GM19467 (cell line): ENCODE results near the gene LBP.
"Not testable (repeated sequence)": the region's sequence is repeated elsewhere in the genome, so short reads cannot be mapped to it uniquely, and the experiment has no call there.

ENCODE experiments used
- ATAC-seq: cut with Tn5 transposase; IDR thresholded peaks from one replicate; pipeline ENCODE4 v1.9.1; 2021; ENCODE audit warnings: mild to moderate bottlenecking, moderate library complexity; ENCODE audit not compliant: unreplicated experiment

LBP gene

DNA sequence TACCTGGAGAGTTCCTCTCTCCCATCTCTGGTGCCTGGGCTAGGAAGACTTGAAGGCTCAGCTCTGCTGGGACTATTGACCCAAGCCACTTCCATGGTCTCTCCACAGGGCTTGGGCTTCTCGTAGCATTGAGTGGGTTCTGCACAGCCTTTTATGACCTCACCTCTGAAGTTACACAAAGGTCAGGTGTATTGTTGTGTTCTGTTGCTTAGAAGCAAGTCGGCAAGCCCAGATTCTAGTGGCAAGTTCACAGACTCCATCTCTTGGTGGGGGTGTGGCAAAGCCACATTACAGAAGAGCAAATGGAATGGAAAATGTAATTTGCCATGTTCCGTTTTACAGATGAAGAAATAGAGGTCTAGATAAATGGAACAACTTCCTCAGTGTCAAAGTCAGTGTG is 28.9 kb upstream of the LBP start:
- ATAC-seq, result no peak

DNA sequence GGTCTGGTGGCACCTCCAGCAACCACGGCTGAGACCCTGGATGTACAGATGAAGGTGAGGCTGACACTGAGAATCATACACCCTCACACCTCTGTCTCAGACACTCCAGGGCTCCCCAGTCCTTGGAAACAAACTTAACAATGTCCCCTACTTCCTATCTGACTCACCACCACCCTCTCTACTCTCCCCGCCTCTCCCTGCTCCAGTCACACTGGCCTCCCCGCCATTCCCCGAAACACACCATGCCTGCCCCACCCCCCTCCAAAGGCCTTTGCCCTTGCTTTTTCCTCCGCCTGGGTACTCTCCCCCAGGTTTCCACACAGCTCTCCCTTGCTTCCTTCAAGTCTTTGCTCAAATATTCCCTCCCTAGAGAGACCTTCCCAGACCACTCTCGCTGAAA is 26.1 kb upstream of the LBP start:
- no peak for ATAC-seq

DNA sequence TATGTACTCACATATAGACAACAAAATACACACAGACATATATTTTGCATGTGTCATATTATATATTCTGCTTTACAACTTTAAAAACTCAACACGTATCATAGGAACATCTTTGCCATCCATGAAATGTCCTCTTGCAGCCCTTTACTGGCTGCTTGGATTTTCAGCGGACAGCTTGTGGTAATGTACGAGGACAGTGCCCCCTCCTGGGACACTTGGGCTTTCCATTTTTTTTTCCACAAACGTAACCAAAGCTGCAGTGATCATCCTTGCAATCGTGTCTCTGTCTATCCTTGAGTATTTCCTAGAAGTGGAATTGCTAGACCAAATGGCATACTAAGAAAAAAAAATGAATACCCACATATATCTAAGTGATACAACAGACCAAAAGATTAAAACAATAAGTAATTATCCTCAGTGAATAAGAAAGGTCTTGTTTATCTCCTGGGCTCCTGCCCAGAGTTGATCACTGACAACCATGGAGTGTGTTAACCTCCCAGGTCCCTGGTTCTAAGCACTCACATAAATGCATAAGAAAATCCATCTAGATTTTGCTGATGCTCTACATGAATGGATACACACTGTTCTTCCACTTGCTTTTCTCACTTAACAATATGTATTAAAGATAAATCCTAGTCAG is 24.2 kb upstream of the LBP start:
- no peak for ATAC-seq

DNA sequence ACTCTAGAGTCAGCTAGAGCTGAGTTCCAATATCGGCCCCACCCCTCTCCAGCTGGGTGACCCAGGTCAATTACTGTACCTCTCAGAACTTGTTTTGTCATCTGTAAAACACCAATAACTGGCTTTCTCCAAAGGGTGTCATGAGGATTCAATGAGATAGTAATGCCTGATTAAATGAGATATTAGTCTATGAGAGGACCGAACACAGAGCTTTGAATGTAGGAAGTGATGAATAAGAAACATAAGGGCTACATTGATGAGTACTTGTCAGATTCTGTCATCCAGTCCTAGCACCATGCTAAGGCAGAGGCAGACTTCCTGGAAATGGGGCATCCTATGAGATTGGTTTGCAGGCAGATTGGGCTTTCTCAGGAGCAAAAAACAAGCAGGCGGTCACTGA is 22.1 kb upstream of the LBP start:
- ATAC-seq, result no peak

DNA sequence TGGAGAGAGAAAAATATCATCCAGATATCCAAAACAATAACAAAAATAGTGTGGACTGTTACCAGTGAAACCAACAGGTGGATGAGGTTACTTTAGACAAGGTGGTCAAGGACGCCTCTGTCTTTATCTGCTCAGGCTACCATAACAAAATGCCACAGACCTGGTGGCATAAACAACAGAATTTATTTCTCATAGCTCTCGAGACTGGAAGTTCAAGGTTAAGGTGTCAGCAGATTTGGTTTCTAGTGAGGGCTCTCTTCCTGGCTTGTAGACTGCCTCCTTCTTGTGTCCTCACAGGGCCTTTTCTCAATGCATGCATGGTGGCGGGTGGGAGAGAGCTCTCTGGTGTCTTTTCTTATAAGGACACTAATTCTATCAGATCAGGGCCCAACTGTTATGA is 21.1 kb upstream of the LBP start:
- no peak for ATAC-seq

DNA sequence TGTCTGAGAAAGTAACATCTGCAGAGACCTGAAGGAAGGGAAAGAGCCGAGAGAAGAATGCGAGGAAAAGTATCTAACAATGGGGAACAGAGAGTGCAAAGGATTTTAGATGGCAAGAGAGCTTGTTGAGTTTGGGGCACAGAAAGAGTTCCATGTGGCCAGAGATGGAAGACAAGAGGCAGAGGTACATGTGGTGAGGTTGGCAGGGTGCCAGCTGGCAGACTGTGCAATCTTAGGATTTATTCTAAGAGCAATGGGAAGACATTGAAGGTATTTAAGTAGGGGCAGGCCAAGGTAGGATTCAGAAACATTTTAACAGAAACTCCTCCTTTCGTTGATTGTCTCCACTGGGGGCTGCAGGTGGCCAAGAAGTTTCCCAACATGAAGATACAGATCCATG is 20.4 kb upstream of the LBP start:
- ATAC-seq, result no peak

DNA sequence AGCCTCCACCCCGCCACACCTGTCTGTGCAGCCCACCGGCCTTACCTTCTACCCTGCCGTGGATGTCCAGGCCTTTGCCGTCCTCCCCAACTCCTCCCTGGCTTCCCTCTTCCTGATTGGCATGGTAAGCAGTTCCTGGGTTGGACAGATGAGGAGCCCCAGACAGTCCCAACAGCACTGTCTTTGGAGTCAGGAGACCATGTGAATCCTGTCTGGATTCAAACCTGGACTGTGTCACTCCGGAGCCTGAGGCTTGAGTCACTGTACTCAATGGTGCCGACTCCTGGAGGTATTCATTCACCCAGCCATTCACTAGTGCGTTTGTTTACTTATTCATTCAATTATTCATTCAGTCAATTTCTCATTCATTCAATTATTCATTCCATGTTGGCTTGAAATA is 20.0 kb upstream of the LBP start:
- ATAC-seq, result no peak

DNA sequence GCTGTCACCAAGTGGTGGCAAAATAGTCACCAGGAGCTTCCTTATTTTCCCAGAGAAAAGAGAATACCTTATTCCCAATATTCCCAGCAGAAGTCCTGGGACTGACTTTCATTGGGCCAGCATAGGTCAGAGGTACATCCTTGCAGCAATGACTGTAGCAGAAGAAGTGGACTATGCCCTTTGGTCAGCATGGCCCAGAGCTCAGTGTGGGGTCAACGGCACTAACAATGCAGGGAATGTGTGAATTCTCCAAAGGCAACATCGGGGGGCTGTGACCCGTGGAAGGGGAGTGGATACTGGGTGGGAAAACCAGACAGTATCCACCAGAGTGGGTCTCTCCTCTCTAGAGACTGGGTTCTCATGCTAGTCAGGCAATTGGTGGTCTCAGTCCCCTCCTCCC is 15.6 kb upstream of the LBP start:
- ATAC-seq, result no peak

DNA sequence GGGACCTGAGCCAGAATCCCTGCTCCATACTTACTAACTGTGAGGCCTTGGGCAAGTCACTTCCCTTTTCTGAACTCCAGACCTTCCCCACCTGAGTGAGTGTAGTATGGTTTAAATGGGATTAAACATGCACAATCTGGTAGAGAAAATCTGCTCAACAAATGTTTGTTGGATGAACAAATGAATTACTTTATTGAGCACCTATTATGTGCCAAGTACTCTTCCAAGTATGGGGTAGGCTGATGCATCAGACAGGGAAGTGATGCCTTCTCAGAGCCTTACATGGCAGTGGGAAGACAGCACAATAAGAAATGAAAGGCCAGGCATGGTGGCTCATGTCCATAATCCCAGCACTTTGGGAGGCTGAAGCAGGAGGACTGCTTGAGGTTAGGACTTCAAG is 15.0 kb upstream of the LBP start:
- ATAC-seq, result no peak

DNA sequence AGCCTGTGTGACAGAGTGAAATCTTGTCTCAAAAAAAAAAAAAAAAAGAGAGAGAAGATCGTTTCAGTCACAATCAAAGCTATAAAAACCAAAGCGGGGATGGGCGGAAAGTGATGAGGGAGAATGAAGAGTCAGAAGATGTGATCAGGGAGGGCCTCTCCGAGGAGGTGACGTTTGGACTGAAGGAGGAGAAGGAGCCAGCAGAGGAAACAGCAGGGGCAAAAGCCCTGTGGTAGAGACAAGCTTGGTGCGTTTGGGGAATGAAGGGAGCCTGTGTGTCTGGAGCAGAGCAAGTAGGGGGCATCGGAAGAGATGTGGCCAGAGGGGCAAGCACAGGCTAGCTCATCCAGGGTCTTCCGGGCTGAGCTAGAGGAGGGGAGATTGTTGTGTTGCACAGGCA is 14.5 kb upstream of the LBP start:
- ATAC-seq, result no peak

DNA sequence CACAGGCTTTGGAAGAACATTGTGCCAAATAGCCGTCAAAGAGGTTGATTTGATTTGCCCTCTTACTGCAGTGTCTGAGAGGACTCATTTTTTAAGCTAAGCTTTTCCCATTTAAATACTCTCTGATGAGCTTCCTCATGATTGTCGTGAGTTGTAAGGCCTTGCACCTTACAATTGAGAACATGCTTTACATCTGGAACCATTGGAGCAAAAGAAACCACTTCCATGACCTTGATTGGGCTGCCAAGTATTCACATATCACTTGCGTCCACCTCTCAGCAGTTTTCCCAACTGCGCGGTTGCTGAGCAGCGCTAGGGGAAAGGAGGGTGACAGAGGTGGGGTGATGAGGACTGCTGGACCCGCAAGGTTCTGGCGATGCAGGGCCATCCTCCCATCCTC is 12.3 kb upstream of the LBP start:
- ATAC-seq, result no peak

DNA sequence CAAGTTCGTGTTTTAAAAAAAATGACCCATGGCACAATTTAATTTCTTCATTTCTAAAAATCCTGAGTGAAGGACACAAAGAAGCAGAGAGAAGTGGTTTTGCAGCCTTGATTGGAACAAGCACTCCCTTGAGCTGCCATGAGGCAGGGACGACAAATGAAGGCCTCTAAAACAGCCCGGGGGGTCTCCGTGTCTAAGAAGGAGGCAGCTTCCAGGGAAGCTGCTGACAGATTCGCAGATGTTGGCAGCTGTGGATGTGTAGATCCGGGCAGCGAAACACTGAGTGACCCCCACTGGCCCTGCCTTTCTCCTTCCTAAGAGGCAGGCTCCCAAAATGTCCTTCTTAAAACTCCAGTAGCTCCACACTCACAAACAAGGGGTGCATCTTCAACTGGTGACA is 9.6 kb upstream of the LBP start:
- ATAC-seq, result no peak

DNA sequence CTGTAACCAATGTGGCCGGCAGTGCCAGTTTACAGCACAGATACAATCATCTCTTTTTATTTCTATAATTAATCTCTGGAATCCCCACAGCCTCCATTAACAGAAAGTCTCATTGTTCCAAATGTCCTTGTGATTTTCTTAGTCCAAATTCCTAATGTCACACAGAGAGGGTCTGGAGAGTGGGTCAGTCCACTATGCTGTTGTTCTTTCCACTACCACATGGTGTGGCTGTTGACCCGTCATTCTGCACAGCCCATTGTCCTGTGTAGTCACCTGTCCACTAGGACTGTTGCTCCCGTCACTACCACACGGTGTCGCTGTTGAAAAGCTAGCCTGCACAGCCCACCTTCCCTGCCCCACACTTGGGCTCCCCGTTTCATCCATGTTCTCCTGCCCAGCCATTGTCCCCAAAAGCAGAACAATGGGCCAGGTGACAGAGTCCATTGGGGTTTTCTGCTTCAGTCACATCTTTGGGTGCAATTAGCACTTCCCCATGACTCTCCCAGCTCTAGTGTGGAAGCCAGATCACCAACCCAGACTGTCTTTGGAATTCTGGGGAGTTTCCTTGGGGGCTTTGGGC is 8.6 kb upstream of the LBP start:
- no peak for ATAC-seq

DNA sequence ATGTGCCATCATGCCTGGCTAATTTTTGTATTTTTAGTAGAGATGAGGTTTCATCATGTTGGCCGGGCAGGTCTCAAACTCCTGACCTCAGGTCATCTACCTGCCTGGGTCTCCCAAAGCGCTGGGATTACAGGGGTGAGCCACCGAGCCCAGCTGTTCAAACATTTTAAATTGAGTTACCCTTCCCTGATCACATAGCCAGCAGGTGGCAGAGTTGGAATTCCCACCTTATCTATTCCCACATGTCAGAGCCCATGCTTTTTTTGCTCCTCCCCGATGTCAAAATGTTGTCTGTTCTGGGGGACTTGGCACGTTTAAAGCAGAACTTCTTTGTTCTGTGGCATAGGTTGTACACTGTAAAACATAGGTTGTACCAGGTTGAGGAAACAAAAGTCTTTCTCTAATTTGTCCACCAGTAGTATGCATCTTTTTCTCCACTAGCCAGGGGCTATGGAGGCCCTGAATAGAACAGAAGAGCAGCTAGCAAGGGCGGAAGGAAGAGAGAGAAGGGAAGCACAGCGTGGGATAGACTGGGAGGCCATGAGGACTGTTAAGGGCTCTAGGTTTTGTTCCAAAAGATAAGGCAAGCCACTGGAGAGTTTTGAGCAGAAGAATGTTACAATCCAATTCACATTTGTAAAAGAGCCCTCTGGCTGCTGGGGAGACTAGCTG is 7.3 kb upstream of the LBP start:
- ATAC-seq, result no peak

DNA sequence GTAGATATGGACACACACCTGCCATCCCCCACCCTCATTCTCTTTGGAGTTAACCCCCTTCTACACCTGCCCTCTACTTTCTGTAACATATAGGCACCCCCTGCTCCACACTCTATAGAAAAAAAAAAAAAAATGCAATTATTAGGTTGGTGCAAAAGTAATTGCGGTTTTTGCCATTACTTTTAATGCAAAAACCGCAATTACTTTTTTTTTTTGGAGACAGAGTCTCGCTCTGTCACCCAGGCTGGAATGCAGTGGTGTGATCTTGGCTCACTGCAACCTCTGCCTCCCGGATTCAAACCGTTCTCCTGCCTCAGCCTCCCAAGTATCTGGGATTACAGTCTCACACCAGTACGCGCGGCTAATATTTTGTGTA is 6.8 kb upstream of the LBP start:
- not testable (repeated sequence) for ATAC-seq

DNA sequence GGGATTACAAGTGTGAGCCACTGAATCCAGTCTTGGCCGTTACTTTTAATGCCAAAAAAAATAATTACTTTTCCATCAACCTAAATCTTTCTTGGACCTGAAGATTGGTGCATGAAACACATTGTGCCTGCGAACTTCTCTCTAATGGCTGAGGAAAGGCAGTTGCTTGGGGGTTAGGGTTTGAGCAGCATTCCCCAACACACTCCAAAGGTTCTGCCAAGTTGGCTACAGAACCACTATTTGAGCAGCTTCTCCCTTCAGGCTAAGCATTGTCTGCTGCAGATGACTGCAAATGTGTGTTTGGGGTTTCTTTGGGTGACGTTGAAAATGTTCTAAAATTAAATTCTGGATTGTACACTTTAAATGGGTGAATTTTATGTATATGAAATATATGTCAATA is 6.3 kb upstream of the LBP start:
- ATAC-seq, result no peak

DNA sequence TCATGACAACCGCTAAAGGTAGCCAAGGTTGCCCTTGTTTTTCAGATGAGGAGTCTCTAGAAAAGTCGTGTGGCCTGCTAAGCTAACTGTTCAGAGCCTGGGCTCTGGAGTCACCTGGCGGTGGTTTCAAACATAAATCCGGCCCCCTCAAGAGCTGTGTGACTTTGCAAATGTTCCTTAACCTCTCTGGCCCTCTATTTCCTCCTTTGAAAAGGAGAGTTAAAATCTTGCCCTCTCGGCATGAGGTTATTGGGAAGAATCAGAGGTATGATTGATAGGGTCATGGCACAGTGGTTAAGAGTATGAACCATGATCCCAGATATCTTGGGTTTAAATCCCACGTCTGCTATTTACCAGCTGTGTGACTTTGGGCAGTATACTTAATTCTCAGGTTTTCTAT is 5.6 kb upstream of the LBP start:
- no peak for ATAC-seq

DNA sequence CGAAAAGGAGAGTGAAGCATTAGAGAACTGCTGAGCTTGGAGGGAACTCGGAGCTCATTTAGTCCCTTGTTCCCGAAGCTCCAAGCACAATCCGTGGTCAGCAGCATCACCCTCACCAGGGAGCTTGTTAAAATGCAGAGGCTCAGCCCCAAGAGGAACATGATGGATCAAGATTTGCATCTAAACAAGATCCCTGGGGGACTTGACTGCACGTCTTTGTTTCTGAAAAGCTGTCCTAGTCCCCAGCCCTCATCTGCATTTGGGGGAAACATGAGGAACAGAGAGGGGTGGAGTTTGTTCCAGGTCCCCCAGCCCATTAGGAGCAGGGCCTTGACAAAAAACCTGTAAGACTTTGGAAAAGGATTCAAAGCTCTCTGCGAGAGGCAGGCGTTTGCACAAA is 4.1 kb upstream of the LBP start:
- no peak for ATAC-seq

DNA sequence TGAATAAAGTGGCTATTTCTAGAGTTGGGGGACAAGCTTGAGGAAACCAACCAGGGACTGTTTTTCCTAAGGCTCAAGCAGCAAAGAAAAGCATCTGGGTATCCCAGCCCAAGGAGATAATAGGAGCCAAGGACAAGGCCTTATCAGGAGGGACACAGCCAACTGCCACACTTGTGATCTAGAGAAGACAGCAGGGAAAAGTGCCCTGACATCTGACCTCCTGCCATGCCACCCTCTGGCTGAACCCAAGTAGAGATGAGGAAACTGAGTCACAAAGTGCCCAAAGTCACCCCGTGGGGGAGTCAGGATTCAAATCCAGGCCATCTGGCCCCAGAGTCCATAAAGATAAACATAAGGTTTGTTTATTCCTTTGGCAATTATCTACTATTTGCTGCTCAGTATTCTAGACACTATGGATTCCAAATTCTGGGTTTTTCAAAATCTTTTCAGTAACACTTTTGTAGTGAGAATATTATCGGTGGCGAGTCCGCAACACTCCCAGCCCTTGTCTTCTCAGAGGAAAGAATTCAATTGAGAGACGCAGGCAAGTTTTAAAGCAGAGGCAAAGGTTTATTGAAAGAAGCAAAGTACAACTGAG is 3.5 kb upstream of the LBP start:
- ATAC-seq, result no peak

DNA sequence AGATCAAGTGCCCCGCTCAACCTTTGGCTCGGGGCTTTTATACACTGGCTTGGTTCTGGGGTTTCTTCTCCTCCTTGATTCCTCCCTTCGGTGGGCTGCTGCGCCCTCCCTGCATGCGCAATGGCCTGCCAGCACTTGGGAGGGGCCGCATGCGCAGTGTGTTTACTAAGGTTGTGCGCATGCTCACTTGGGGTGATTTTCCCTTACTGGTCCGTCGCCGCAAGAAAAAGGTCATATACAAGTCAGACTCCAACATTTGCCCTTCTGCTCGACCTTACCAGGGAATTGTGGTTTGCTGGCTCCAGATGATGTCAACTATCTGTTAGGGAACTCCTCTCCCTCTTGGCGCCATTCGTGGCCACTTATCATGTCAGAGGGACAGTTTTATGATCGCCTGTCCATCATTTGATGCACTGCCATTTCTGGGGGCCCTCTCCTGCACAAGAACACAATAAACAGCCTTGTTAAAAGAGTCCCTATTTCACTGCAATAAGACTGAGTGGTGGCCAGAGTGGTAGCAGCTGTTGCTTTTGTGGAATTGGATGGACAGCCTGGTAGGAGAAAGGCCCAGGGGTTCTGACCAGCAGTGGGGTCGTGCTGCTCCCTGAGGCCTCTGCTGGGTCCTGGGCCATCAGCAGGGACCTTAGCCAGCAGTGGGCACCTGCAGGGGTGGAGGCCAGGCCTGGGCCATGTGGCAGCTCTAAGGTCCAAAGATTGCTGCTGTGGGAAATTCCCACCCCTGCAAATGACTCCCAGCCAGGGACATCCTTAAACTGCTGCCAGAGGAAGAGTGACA is 2.8 kb upstream of the LBP start:
- ATAC-seq, result no peak

DNA sequence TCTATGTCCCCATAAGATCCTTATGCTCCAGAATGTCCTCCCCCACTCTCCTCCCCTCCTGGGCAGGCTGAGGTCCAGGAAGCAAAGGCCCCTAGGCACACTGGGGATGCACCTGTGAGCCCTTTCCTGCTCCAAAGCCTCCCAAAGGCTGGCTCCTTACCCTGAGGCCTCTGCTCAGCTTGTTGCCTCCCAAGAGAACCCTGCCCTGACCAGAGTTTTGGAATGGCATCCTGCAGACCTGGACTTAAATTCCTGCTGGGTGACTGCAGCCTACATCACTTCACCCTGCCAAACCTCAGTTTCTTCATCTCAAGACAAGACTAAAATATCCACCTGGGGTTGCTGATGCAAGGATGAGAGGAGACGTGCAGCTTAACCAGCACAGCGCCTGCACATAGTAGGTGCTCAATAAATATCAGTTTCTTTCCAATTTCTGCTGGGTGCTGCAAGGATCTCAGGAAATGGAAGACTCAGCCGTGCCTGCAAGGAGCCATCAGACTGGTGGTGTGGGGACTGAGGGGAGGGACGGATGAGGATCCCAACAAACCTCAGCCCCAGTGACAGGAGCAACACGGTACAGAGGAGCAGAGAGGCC is 2.1 kb upstream of the LBP start:
- no peak for ATAC-seq
